ENCODE measurements around the gene RAB3B. TPM values are rescaled to one million over a fixed set of nuclear protein-coding genes. Genes with fewer than 3 reads are reported as not detected.

RAB3B gene
- total RNA-seq, 1 donor from 2014 or later = 0.02 TPM

- TF ChIP-seq, protein P1, sequence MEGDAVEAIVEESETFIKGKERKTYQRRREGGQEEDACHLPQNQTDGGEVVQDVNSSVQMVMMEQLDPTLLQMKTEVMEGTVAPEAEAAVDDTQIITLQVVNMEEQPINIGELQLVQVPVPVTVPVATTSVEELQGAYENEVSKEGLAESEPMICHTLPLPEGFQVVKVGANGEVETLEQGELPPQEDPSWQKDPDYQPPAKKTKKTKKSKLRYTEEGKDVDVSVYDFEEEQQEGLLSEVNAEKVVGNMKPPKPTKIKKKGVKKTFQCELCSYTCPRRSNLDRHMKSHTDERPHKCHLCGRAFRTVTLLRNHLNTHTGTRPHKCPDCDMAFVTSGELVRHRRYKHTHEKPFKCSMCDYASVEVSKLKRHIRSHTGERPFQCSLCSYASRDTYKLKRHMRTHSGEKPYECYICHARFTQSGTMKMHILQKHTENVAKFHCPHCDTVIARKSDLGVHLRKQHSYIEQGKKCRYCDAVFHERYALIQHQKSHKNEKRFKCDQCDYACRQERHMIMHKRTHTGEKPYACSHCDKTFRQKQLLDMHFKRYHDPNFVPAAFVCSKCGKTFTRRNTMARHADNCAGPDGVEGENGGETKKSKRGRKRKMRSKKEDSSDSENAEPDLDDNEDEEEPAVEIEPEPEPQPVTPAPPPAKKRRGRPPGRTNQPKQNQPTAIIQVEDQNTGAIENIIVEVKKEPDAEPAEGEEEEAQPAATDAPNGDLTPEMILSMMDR (IDR thresholded peaks at IDR 0.05) = no peak
- DNase-seq (no peak), ATAC-seq (ENCODE audit: low read depth) (no peak)
- Mint-ChIP-seq H3K4me1 (no peaks in the 10 kb centered on the region), H3K9me3 (peaks cover 15% of the 10 kb centered on the region), H3K4me3 (no peak overlapping the region), H3K27ac (no peak overlapping the region), H3K36me3 (ENCODE audit: low read depth) (no peaks in the 10 kb centered on the region), H3K27me3 (peaks cover 4% of the 10 kb centered on the region)
- POLR2A ChIA-PET = no interaction called here
- CTCF ChIA-PET = no interaction called here
- intact Hi-C loops (cut with micrococcal nuclease) = no loop called here
These were observed 49.0 kb downstream of the RAB3B start for GRCh38 chr1:51941528-51941927.

DNA sequence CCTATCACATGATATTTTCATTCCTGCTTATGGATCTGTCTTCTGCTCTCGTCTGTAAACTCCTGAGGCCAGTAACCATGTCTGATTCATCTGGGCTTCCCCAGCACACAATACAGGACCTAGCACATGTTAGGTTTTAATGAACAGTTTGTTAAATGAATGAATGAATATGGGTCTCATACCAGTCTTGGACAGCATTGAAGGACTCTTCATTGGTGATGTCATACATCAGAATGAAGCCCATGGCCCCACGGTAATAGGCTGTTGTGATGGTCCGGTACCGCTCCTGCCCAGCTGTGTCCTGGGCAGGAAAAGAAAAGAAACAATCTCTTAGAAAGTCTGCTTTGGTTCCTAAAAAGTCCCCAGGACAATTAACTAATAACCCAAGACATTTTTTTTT lies 53.4 kb downstream of the RAB3B start:
- Mint-ChIP-seq H3K27ac (no peak overlapping the region), H3K27me3 (peaks cover 10% of the 10 kb centered on the region), H3K36me3 (ENCODE audit: low read depth) (no peaks in the 10 kb centered on the region), H3K4me3 (no peak overlapping the region), H3K9me3 (peaks cover 14% of the 10 kb centered on the region), H3K4me1 (no peaks in the 10 kb centered on the region)
- ChIA-PET POLR2A (no interaction called here), CTCF (no interaction called here)
- TF ChIP-seq, protein P1 (IDR thresholded peaks at IDR 0.05) = no peak
- DNase-seq (no peak), ATAC-seq (ENCODE audit: low read depth) (no peak)
- intact Hi-C loops (cut with micrococcal nuclease) = no loop called here

DNA sequence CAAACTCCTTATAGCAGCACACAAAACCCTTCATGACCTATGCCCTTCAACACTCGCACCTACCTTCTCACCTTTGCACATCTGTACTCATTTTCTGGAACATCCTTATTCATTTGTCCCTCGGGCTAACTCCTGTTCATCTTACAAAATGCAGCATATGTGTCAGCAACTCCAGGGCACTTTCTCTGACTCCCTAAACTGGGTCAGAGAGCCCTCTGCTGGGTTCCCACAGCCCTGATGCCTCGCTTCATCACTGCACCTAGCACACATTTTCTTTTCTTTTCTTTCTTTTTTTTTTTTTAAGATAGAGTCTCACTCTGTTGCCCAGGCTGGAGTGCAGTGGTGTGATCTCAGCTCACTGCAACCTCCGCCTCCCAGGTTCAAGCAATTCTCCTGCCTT lies 54.0 kb downstream of the RAB3B start:
- TF ChIP-seq, protein P1 (IDR thresholded peaks at IDR 0.05) = no peak
- no peak for ATAC-seq (ENCODE audit: low read depth)
- Mint-ChIP-seq H3K4me3 (no peak overlapping the region), H3K27ac (no peak overlapping the region), H3K36me3 (ENCODE audit: low read depth) (no peaks in the 10 kb centered on the region), H3K27me3 (peaks cover 10% of the 10 kb centered on the region), H3K9me3 (peaks cover 8% of the 10 kb centered on the region), H3K4me1 (no peaks in the 10 kb centered on the region)
- ChIA-PET POLR2A (no interaction called here), CTCF (no interaction called here)
- no peak for DNase-seq
- intact Hi-C loops (cut with micrococcal nuclease) = no loop called here

- POLR2A ChIA-PET = no interaction called here
- DNase-seq (no peak), ATAC-seq (ENCODE audit: low read depth) (no peak)
- Mint-ChIP-seq H3K36me3 (ENCODE audit: low read depth) (no peaks in the 10 kb centered on the region), H3K4me3 (no peak overlapping the region), H3K9me3 (no peaks in the 10 kb centered on the region), H3K27me3 (peaks cover 10% of the 10 kb centered on the region), H3K27ac (no peak overlapping the region), H3K4me1 (no peaks in the 10 kb centered on the region)
- CTCF ChIA-PET = interaction anchor here (0.8 kb wide), 1 partner anchor 9 kb away, joined by 3 read pairs; no protein-coding TSS in a partner anchor
- TF ChIP-seq, protein P1 (IDR thresholded peaks at IDR 0.05) = no peak
- intact Hi-C loops (cut with micrococcal nuclease) = no loop called here
These were observed 57.2 kb downstream of the RAB3B start for GRCh38 chr1:51933344-51933743.

GRCh38 chr1:51930329-51930728 lies 60.2 kb downstream of the RAB3B start:
- ChIA-PET CTCF (no interaction called here), POLR2A (no interaction called here)
- Mint-ChIP-seq H3K4me3 (no peak overlapping the region), H3K4me1 (no peaks in the 10 kb centered on the region), H3K36me3 (ENCODE audit: low read depth) (no peaks in the 10 kb centered on the region), H3K27ac (no peak overlapping the region), H3K9me3 (no peaks in the 10 kb centered on the region), H3K27me3 (peaks cover 10% of the 10 kb centered on the region)
- TF ChIP-seq, protein P1 (IDR thresholded peaks at IDR 0.05) = no peak
- ATAC-seq (ENCODE audit: low read depth) = no peak
- intact Hi-C loops (cut with micrococcal nuclease) = no loop called here
- no peak for DNase-seq
